ENCODE results near the gene RILPL2.

The RILPL2 gene

DNA sequence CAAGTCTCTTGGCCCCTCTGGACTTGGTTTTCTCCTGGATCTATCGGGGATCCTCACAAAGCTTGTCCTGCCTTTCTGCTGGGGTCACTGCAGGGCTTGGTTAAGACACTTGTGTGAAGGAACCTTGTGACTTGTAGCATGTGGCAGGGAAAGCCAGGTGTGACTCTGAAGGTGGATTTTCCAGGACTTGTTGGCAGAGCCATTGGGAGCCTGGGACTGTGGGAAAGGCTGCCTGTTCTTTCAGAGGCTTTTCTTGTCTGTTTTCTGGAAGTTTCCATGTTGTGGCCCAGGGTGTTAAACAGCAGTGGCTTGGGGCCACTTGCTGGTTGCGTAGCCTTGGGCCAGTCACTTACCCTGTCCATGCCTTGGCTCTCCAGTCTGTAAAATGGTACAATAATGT, 39.9 kb downstream of the RILPL2 start:
- TF ChIP-seq, protein P1, sequence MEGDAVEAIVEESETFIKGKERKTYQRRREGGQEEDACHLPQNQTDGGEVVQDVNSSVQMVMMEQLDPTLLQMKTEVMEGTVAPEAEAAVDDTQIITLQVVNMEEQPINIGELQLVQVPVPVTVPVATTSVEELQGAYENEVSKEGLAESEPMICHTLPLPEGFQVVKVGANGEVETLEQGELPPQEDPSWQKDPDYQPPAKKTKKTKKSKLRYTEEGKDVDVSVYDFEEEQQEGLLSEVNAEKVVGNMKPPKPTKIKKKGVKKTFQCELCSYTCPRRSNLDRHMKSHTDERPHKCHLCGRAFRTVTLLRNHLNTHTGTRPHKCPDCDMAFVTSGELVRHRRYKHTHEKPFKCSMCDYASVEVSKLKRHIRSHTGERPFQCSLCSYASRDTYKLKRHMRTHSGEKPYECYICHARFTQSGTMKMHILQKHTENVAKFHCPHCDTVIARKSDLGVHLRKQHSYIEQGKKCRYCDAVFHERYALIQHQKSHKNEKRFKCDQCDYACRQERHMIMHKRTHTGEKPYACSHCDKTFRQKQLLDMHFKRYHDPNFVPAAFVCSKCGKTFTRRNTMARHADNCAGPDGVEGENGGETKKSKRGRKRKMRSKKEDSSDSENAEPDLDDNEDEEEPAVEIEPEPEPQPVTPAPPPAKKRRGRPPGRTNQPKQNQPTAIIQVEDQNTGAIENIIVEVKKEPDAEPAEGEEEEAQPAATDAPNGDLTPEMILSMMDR (IDR thresholded peaks at IDR 0.05; ENCODE audit: low read depth, low read length), result no peak

DNA sequence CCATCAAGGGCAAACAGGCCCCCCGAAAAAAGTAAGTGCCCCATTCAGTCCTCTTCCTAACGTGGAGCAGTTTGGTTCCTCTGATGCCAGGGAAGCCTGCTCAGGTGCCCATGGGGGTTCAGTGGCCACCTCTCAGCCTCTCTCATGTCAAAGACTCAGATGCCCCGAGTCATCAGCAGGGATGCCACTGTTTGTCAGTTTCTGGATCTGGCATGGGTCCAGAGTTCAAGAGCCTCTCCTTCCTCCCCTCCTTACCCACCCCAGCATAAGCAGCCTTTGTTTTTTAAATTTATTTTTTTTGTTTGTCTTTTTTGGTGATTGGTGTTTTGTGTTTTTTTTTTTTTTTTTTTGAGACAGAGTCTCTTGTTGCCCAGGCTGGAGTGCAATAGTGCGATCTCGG, 41.2 kb downstream of the RILPL2 start:
- TF ChIP-seq, protein P1 (IDR thresholded peaks at IDR 0.05; ENCODE audit: low read depth, low read length), result no peak
- no peak for DNase-seq (ENCODE audit: extremely low read depth, low read depth)

More for the DNA sequence above, 39.9 kb downstream of the RILPL2 start:
- no peak for DNase-seq (ENCODE audit: extremely low read depth, low read depth)

DNA sequence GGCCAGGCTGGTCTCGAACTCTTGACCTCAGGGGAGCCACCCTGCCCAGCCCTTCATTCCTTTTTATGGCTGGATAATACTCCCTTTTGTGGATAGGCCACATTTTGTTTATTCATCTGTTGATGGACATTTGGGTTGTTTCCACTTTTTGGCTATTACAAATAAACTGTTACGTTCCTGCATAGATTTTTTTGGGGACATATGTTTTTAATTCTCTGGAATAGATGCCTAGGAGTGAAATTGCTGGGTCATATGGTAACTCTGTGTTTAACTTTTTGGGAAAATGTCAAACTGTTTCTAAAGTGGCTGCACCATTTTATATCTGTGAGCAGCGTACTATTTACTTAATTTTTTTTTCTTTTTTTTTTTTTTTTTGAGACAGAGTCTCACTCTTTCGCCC, 42.7 kb downstream of the RILPL2 start:
- peak; percentile 69 for DNase-seq (ENCODE audit: extremely low read depth, low read depth)
- TF ChIP-seq, protein P1 (IDR thresholded peaks at IDR 0.05; ENCODE audit: low read depth, low read length), result no peak

DNA sequence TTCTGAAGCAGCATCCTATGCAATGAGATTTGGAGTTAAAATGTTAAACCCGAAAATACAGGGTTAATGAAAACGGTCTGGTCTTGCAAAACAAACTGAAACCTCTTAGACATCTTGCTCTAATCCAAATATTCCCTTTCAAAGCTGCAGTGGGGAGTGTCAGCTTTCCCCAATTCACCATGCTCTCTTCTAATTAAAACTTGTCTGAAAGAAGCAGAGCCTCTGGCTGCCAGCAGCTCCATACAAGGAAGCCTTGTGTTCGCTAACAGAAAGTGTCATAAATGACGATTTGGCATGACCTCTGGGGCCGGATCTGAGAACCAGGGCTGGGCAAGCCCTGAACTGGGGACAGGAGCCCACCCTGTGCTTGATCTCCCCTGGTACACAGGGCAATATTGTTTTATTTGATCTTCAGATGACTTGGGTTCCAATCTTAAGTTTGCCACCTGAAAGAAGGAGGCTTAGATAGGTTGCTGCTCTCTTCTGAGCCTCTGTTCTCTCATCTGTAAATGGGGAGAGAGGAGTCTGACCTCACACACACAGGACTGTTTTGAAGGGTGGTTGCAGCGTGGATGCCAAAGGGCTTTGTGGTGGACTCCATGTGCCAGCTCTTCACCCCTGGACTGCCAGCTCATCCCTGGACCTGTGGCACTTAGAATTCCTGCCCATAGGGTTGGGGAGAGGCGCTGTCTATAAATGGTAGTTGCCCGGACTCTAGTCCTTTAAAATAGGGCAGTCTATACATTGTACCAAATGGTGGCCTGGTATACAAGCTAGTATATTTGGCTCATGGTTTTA, 44.7 kb downstream of the RILPL2 start:
- TF ChIP-seq, protein P1 (IDR thresholded peaks at IDR 0.05; ENCODE audit: low read depth, low read length), result no peak
- DNase-seq (ENCODE audit: extremely low read depth, low read depth), result no peak

DNA sequence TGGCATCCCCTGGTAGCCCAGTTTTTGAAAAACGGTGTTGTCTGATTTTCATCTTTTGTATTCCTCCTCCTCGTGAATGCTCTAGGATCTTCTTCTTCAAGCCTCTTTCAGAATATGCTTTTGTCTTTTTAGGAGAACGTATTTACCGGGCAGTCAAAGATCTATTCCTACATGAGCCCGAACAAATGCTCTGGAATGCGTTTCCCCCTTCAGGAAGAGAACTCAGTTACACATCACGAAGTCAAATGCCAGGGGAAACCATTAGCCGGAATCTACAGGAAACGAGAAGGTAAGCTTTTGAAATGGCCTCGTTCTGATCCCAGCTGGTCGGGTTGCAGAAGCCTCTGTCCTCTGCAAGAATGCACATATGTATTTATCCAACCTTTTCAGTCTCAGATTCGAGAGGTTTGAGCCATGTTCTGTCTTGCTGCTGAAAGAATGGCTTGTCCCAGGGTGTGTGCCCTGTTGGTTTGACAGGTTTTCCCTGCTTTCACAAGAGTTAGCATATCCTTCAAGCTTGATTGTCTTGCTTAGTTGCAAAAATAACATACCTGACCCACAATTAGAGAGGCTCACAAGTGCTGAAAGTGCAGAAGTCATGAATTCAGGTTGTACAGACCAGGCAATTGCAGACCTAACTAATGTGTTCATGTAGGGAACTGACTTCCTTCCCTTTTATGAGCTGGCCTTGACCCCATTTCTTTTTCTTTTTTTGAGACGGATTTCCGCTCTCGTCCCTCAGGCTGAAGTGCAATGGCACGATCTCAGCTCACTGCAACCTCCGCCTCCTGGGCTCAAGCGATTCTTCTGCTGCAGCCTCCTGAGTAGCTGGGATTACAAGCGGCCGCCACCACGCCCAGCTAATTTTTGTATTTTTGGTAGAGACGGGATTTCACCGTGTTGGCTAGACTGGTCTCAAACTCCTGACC, 45.7 kb downstream of the RILPL2 start:
- TF ChIP-seq, protein P1 (IDR thresholded peaks at IDR 0.05; ENCODE audit: low read depth, low read length), result no peak
- DNase-seq (ENCODE audit: extremely low read depth, low read depth), result no peak

DNA sequence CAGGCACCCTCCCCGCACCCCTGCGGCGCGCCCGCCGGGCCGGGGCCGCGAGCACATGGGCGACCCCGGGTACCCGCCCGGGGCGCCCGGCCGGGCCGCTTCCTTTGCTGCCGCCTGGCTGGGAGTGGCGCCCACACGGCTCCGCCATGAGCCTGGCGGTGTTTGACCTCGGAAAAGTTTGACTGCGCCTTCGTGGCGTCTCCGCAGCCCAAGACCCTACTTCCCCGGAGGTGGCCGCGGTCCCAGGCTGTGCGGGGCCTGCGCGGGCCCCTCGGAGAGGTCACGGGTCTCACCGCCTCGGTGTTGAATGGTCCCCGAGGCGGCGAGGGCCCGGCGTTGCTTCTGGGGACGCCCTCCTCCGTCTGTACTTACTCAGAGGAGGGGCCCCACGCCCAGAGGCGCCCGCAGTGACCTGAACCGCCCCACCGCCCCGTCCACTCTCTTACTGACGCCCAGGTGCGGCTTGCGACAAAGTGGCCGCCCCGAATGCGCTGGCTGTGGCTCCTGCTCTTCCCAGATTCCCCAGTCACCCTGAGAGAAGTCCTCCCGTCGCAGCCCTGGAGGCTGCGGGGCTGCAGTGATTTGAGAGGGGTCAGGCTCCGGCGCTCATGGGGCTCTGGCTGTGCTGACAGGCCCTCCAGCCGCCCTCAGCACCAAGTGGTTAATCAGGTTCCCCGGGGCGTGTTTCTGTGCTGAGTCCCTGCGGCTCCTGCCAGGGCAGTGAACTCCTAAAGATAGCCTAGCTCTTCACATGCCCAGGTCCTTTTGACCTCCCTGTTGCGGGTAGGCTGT, 46.7 kb downstream of the RILPL2 start:
- TF ChIP-seq, protein P1 (IDR thresholded peaks at IDR 0.05; ENCODE audit: low read depth, low read length), result no peak
- no peak for DNase-seq (ENCODE audit: extremely low read depth, low read depth)

All from AG09319 (cell line).